ENCODE results near the gene ICA1L.
A peak's percentile ranks its signal among the peaks of the same experiment; 100 is the strongest.
"Not testable (repeated sequence)": the region's sequence is repeated elsewhere in the genome, so short reads cannot be mapped to it uniquely, and the experiment has no call there.

ICA1L gene

GRCh38 chr2:202871300-202872141, at the start of gene ICA1L:
TSS of gene ICA1L (minus strand) at chr2:202871766. CDS start at chr2:202829009, 42,757 bp downstream.
- DNase-seq = peak; percentile 36 to 49

- no peak for DNase-seq
These were observed 47.3 kb upstream of the ICA1L start for GRCh38 chr2:202918860-202919259.

GRCh38 chr2:202912342-202913201, 41.0 kb upstream of the ICA1L start:
- DNase-seq = not testable (repeated sequence)

- DNase-seq = peak; percentile 84 to 88
These were observed 40.2 kb upstream of the ICA1L start, which contains the start of the genes CARF and WDR12 for GRCh38 chr2:202911512-202912341. TSS of gene CARF (plus strand) at chr2:202912275. CDS start at chr2:202941903, 29,628 bp downstream. TSS of gene WDR12 (minus strand) at chr2:202911673. CDS start at chr2:202911476, 197 bp downstream.

- no peak for DNase-seq
These were observed 39.6 kb upstream of the ICA1L start for GRCh38 chr2:202911203-202911511.

GRCh38 chr2:202910698-202911097, 39.1 kb upstream of the ICA1L start:
- no peak for DNase-seq

- not testable (repeated sequence) for DNase-seq
These were observed 38.7 kb upstream of the ICA1L start for GRCh38 chr2:202910250-202910649.

- DNase-seq = peak; percentile 59 to 73
These were observed 38.0 kb upstream of the ICA1L start for GRCh38 chr2:202909394-202910192.

GRCh38 chr2:202908186-202908585, 36.6 kb upstream of the ICA1L start:
- no peak for DNase-seq

- DNase-seq = not testable (repeated sequence)
These were observed 33.9 kb upstream of the ICA1L start for GRCh38 chr2:202905507-202905906.

GRCh38 chr2:202885190-202885589, 13.6 kb upstream of the ICA1L start:
- DNase-seq = no peak

GRCh38 chr2:202883987-202884675, 12.6 kb upstream of the ICA1L start:
- peak in 1 of 2 experiments; percentile 15 for DNase-seq

GRCh38 chr2:202881570-202881969, 10.0 kb upstream of the ICA1L start:
- DNase-seq = no peak

GRCh38 chr2:202877699-202878098, 6.1 kb upstream of the ICA1L start:
- DNase-seq = no peak

GRCh38 chr2:202870431-202871299, 901 bp downstream of the ICA1L start:
- peak; percentile 57 to 64 for DNase-seq

- DNase-seq = no peak
These were observed 9.6 kb downstream of the ICA1L start for GRCh38 chr2:202861987-202862386.

GRCh38 chr2:202858601-202859000, 13.0 kb downstream of the ICA1L start:
- no peak for DNase-seq

GRCh38 chr2:202849343-202849742, 22.2 kb downstream of the ICA1L start:
- not testable (repeated sequence) for DNase-seq

- peak in 1 of 2 experiments; percentile 13 for DNase-seq
These were observed 22.8 kb downstream of the ICA1L start for GRCh38 chr2:202848813-202849212.

Data from AML-193 (cell line).